Fibroblast of pulmonary artery (primary cell): ENCODE measurements around the gene SSBP2.

Experiments
- DNase-seq: peaks from one replicate; pipeline ENCODE4 v3.0.0-alpha.2; 2010; ENCODE audit warnings: low read depth
- H3K4me3 ChIP-seq: replicated peaks from 2 replicates; pipeline ENCODE4 v1.5.1; 2011; ENCODE audit warnings: low read depth, mild to moderate bottlenecking, control low read depth, low read length, moderate library complexity
- TF ChIP-seq, protein P1 (sequence below): IDR thresholded peaks from 2 replicates; pipeline ENCODE4 v1.5.1; 2011; ENCODE audit warnings: mild to moderate bottlenecking, control low read depth, low read length, inconsistent platforms; ENCODE audit errors: missing control alignments

Gene SSBP2

DNA sequence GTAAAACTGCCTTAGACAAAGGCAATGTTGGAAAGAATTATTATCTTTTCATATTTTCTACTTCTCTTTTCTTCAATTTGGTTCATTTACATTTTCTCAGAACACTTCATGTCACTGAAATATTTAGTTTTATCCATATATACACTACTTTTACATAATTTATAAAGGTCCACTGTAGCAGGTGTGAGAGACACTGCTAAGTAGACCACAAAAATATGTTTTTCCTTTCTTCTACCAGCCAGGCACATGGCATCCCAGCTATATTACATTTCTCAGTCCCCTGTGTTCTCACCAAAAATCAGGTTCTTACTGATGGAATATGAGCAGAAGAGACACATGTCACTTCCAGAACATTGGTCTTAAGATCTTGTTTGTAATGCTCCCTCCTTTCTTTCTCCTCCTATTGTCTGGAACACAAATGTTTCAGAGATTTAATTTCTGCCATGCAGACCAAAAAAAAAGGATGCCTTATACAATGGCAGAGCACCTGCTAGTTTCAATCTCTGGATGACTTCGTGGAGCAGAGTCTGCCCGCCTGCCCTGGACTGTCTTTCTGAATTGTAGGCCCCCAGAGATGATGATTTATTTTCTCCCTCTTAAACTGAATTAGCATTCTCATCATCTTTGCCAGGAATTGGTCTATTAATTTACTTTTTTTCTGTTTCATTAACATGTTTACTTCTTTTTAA is 231.5 kb downstream of the SSBP2 start:
- TF ChIP-seq, protein P1, sequence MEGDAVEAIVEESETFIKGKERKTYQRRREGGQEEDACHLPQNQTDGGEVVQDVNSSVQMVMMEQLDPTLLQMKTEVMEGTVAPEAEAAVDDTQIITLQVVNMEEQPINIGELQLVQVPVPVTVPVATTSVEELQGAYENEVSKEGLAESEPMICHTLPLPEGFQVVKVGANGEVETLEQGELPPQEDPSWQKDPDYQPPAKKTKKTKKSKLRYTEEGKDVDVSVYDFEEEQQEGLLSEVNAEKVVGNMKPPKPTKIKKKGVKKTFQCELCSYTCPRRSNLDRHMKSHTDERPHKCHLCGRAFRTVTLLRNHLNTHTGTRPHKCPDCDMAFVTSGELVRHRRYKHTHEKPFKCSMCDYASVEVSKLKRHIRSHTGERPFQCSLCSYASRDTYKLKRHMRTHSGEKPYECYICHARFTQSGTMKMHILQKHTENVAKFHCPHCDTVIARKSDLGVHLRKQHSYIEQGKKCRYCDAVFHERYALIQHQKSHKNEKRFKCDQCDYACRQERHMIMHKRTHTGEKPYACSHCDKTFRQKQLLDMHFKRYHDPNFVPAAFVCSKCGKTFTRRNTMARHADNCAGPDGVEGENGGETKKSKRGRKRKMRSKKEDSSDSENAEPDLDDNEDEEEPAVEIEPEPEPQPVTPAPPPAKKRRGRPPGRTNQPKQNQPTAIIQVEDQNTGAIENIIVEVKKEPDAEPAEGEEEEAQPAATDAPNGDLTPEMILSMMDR, result no peak
- no peak overlapping the region for H3K4me3 ChIP-seq
- DNase-seq, result no peak

DNA sequence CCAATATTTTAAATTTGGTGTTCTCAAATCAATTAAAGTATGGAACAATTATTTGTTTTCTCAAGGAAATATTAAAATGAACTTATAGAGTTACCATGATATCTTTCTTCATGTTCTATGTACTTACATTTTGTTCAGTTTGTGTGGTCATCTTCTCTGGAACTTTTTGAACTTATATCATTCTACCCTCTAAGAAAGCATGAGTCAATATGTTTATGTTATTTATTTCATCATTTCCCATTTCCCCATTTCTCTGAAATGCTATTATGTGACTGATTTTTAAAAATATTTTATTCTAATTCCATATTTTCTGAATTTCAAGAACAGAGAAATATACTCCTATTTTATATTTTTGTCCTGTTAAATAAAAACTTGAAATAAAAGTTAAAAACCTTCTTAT is 233.4 kb downstream of the SSBP2 start:
- no peak overlapping the region for H3K4me3 ChIP-seq
- TF ChIP-seq, protein P1, result no peak
- peak; percentile 33 for DNase-seq

DNA sequence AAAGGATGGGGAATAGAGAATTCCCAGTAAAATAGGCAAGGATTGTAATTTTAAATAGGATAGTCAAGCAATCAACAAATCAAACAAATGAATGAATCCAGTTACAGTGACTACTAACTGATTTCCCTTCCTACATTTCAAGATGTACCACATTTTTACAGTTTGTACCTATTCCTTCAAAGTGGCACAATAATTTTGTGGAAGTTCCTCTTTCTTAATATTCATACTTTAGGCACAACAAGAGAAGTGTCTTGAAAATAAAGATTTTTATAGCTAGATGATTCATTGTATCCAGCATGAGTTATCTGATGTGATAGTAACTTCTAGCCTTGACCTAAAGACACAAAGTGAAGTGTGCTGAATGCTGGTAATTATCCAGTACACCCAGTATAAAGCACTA is 234.8 kb downstream of the SSBP2 start:
- no peak for DNase-seq
- H3K4me3 ChIP-seq, result no peak overlapping the region
- TF ChIP-seq, protein P1, result no peak

DNA sequence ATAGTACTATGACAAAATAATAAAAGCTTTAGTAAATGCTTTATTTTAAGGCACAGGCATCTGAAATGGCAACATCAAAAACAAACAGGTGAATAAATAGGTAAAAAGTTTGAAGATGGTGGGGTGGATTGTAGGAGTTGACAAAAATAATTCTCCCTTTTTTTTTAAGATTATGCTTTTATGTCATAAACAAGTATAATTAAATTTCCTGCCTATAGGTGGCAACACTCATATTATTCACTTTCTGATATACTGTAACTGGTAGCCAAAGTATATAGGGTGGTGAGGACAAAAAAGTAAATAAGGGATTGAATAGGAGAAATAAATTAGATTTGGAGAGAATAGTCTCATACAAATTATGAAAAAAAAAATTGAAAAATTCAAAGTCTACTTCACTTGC is 236.9 kb downstream of the SSBP2 start:
- peak; percentile 31 for DNase-seq
- TF ChIP-seq, protein P1, result peak; percentile 31
- H3K4me3 ChIP-seq, result no peak overlapping the region

DNA sequence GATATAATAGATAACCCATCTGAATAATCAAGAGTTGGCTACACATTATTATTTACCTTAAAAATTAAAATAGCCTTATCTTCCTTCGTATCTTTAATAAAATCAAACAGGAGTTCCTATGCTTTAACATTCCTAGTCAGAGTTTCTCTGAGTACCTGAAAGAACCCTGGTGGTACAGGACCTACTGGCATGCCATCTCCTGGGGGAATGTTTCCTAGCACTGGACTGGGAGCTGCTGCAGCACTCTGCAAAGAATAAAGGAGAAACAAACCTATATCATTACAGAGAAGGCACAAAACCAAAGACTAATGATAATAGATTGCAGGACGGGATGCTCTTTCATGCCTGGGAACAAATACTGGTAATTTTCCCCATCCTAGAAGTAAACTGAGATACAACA is 237.4 kb downstream of the SSBP2 start:
- no peak for DNase-seq
- TF ChIP-seq, protein P1, result no peak
- no peak overlapping the region for H3K4me3 ChIP-seq

DNA sequence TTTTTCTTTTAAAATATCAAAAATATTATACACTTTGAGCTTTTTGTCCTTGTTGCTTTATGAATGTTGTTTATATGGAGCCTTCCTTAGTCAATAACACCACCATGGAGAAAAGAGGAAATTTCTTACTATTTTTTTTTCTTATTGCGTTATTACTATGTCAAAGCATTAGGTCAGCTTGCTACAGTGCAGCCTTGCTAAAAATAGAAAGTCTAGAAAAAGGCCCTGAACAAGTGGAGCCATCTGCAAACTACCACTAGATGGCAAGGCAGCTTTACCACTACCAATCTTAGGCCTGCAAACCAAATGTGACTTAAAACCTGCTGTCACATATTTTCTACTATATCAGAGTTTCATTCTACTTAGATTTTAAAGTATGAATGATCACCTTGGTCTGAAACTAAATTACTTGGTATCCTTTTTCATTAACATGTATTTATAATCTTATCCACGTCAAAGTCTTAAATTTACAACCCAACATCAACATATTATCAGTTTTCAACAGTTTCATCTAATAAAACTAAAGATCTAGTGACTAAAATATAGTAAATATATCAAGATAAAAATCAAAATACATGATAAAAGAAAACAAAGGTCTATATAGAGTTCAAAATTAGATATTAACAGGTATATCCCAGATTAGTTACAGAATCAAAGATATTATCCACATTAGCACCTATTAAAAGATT is 243.9 kb downstream of the SSBP2 start:
- TF ChIP-seq, protein P1, result peak; percentile 99
- peak; percentile 96 for DNase-seq
- H3K4me3 ChIP-seq, result no peak overlapping the region
